HG02623 (cell line): Measurements from ENCODE around the gene NCSTN.

Source experiments
- ATAC-seq: cut with Tn5 transposase; IDR thresholded peaks from one replicate; pipeline ENCODE4 v1.9.1; 2021; ENCODE audit warnings: moderate library complexity; ENCODE audit not compliant: unreplicated experiment

Gene NCSTN

GRCh38 chr1:160351629-160352028 lies 8.4 kb downstream of the NCSTN start:
- no peak for ATAC-seq

- ATAC-seq, result no peak
Observed at GRCh38 chr1:160352555-160352954, 9.4 kb downstream of the NCSTN start.

GRCh38 chr1:160353223-160353622 lies 10.0 kb downstream of the NCSTN start:
- no peak for ATAC-seq

GRCh38 chr1:160354388-160354985 lies 11.3 kb downstream of the NCSTN start:
- ATAC-seq, result no peak

GRCh38 chr1:160357286-160358002 lies 14.3 kb downstream of the NCSTN start:
- no peak for ATAC-seq

GRCh38 chr1:160358073-160358472 lies 14.9 kb downstream of the NCSTN start:
- ATAC-seq, result no peak

- ATAC-seq, result no peak
Observed at GRCh38 chr1:160359559-160360226, 16.5 kb downstream of the NCSTN start.

GRCh38 chr1:160360227-160360695 lies 17.1 kb downstream of the NCSTN start:
- ATAC-seq, result no peak

- ATAC-seq, result no peak
Observed at GRCh38 chr1:160361199-160361598, 18.0 kb downstream of the NCSTN start.

GRCh38 chr1:160361814-160362167 lies 18.6 kb downstream of the NCSTN start:
- ATAC-seq, result no peak

GRCh38 chr1:160362168-160362957 lies 19.2 kb downstream of the NCSTN start:
- no peak for ATAC-seq

- ATAC-seq, result no peak
Observed at GRCh38 chr1:160363010-160363409, 19.8 kb downstream of the NCSTN start.

- no peak for ATAC-seq
Observed at GRCh38 chr1:160363951-160364735, 21.0 kb downstream of the NCSTN start.

- no peak for ATAC-seq
Observed at GRCh38 chr1:160365325-160365724, 22.1 kb downstream of the NCSTN start.

GRCh38 chr1:160366731-160367515 lies 23.7 kb downstream of the NCSTN start, which contains the start of gene NHLH1:
Gene NHLH1 (plus strand): TSS chr1:160367071. CDS start chr1:160370732, 3,661 bp downstream.
- no peak for ATAC-seq

- no peak for ATAC-seq
Observed at GRCh38 chr1:160367516-160367900, 24.3 kb downstream of the NCSTN start.

GRCh38 chr1:160367934-160368923 lies 25.0 kb downstream of the NCSTN start:
- ATAC-seq, result no peak

- ATAC-seq, result no peak
Observed at GRCh38 chr1:160369087-160369486, 25.9 kb downstream of the NCSTN start.
